Liver (tissue), 3 donors: ENCODE results near the gene ARID5A.

Source experiments
- EGR1 ChIP-seq, 2 donors: IDR thresholded peaks; 2 replicates each; pipeline ENCODE4 v1.6.1; 2016 to 2018; ENCODE audit warnings: antibody characterized with exemption in 2 of 2, low read depth in 2 of 2
- FOXA1 ChIP-seq: IDR thresholded peaks from 2 replicates; pipeline ENCODE4 v1.6.1; 2016; ENCODE audit warnings: antibody characterized with exemption
- GABPA ChIP-seq, 2 donors: IDR thresholded peaks in 1 of 2; conservative IDR thresholded peaks in 1 of 2; 2 replicates each; pipeline ENCODE4 v1.6.1; 2016; ENCODE audit warnings: antibody characterized with exemption in 2 of 2, mild to moderate bottlenecking in 1 of 2, moderate library complexity in 1 of 2
- JUND ChIP-seq, 2 donors: IDR thresholded peaks; 2 replicates each; pipeline ENCODE4 v1.6.1; 2016; ENCODE audit warnings: antibody characterized with exemption in 2 of 2
- MAX ChIP-seq: IDR thresholded peaks from 2 replicates; pipeline ENCODE4 v1.6.1; 2016; ENCODE audit warnings: antibody characterized with exemption
- NR2F2 ChIP-seq: IDR thresholded peaks from 2 replicates; pipeline ENCODE4 v1.6.1; 2016; ENCODE audit warnings: antibody characterized with exemption
- RAD21 ChIP-seq, 2 donors: IDR thresholded peaks; 2 replicates each; pipeline ENCODE4 v1.6.1; 2016; ENCODE audit warnings: antibody characterized with exemption in 2 of 2, mild to moderate bottlenecking in 2 of 2
- RXRA ChIP-seq, 2 donors: IDR thresholded peaks; 2 replicates each; pipeline ENCODE4 v1.6.1; 2017 to 2018; ENCODE audit warnings: antibody characterized with exemption in 2 of 2, mild to moderate bottlenecking in 1 of 2
- SP1 ChIP-seq: IDR thresholded peaks from 2 replicates; pipeline ENCODE4 v1.6.1; 2018; ENCODE audit warnings: antibody characterized with exemption, mild to moderate bottlenecking
- TAF1 ChIP-seq: conservative IDR thresholded peaks from 2 replicates; pipeline ENCODE4 v1.6.1; 2016; ENCODE audit warnings: antibody characterized with exemption, mild to moderate bottlenecking
- YY1 ChIP-seq: IDR thresholded peaks from 2 replicates; pipeline ENCODE4 v1.6.1; 2016; ENCODE audit warnings: antibody characterized with exemption, mild to moderate bottlenecking
- TF ChIP-seq, protein P1 (sequence below): fragments of 150-350 bp; IDR thresholded peaks from 2 replicates; pipeline ENCODE4 v1.5.1; 2017; ENCODE audit warnings: improper control_type of control experiment, low read depth, low read length; ENCODE audit not compliant: missing input control
- TF ChIP-seq, protein P2 (sequence below): IDR thresholded peaks from 2 replicates; pipeline ENCODE4 v1.6.1; 2016; ENCODE audit warnings: antibody characterized with exemption, mild to moderate bottlenecking
- donor health status: healthy.
- donor health status: healthy.

GRCh38 chr2:96528700-96529375, 7.7 kb upstream of the ARID5A start:
- TF ChIP-seq, protein P1, sequence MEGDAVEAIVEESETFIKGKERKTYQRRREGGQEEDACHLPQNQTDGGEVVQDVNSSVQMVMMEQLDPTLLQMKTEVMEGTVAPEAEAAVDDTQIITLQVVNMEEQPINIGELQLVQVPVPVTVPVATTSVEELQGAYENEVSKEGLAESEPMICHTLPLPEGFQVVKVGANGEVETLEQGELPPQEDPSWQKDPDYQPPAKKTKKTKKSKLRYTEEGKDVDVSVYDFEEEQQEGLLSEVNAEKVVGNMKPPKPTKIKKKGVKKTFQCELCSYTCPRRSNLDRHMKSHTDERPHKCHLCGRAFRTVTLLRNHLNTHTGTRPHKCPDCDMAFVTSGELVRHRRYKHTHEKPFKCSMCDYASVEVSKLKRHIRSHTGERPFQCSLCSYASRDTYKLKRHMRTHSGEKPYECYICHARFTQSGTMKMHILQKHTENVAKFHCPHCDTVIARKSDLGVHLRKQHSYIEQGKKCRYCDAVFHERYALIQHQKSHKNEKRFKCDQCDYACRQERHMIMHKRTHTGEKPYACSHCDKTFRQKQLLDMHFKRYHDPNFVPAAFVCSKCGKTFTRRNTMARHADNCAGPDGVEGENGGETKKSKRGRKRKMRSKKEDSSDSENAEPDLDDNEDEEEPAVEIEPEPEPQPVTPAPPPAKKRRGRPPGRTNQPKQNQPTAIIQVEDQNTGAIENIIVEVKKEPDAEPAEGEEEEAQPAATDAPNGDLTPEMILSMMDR: no peak
- TF ChIP-seq YY1 (no peak), JUND (IDR thresholded peaks at IDR 0.05) (no peak), GABPA (IDR thresholded peaks at IDR 0.05 in 1 of 2, conservative IDR thresholded peaks at IDR 0.05 in 1 of 2) (no peak), SP1 (no peak), EGR1 (IDR thresholded peaks at IDR 0.05; ENCODE audit: low read depth in 2 of 2) (no peak), NR2F2 (no peak), MAX (no peak), TAF1 (no peak), FOXA1 (no peak), RAD21 (IDR thresholded peaks at IDR 0.05) (no peak), RXRA (IDR thresholded peaks at IDR 0.05) (peak in 1 of 2 donors; percentile 20)
- TF ChIP-seq, protein P2, sequence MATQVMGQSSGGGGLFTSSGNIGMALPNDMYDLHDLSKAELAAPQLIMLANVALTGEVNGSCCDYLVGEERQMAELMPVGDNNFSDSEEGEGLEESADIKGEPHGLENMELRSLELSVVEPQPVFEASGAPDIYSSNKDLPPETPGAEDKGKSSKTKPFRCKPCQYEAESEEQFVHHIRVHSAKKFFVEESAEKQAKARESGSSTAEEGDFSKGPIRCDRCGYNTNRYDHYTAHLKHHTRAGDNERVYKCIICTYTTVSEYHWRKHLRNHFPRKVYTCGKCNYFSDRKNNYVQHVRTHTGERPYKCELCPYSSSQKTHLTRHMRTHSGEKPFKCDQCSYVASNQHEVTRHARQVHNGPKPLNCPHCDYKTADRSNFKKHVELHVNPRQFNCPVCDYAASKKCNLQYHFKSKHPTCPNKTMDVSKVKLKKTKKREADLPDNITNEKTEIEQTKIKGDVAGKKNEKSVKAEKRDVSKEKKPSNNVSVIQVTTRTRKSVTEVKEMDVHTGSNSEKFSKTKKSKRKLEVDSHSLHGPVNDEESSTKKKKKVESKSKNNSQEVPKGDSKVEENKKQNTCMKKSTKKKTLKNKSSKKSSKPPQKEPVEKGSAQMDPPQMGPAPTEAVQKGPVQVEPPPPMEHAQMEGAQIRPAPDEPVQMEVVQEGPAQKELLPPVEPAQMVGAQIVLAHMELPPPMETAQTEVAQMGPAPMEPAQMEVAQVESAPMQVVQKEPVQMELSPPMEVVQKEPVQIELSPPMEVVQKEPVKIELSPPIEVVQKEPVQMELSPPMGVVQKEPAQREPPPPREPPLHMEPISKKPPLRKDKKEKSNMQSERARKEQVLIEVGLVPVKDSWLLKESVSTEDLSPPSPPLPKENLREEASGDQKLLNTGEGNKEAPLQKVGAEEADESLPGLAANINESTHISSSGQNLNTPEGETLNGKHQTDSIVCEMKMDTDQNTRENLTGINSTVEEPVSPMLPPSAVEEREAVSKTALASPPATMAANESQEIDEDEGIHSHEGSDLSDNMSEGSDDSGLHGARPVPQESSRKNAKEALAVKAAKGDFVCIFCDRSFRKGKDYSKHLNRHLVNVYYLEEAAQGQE: no peak
